Amniotic stem cell (primary cell): ENCODE measurements around the gene XAGE1A.
"Not testable (repeated sequence)": the region's sequence is repeated elsewhere in the genome, so short reads cannot be mapped to it uniquely, and the experiment has no call there.

Experiments used
- DNase-seq: peaks from one replicate; lab custom pipeline; 2025; lab: John Stamatoyannopoulos, UW

Gene XAGE1A, protein sequence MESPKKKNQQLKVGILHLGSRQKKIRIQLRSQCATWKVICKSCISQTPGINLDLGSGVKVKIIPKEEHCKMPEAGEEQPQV

DNA sequence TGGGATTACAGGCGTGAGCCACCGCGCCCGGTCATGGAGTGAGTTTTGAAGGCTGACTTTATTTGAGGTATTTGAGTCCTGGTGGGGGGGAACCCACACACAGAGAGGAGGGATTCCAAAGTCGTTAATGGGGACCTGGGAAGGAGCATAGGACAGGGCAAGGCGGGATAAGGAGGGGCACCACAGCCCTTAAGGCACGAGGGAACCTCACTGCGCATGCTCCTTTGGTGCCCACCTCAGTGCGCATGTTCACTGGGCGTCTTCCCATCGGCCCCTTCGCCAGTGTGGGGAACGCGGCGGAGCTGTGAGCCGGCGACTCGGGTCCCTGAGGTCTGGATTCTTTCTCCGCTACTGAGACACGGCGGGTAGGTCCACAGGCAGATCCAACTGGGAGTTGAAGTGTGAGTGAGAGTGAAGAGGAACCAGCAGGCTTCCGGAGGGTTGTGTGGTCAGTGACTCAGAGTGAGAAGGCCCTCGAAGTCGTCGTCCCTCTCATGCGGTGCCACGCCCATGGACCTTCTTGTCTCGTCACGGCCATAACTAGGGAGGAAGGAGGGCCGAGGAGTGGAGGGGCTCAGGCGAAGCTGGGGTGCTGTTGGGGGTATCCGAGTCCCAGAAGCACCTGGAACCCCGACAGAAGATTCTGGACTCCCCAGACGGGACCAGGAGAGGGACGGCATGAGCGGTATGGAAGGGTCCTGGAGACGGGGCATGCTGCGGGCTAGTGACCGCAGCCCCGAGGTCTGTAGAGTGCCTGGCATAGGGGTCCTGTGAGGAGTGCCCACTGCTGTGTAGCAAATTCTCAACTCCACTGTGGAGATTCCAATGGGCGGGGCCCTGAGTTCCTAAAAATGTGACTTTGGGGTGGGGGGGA is at the start of gene XAGE1A:
TSS of gene XAGE1A (plus strand) at position 264 of the 874 bp plus-strand sequence. CDS start 1,554 bp downstream, outside the sequence.
- DNase-seq: not testable (repeated sequence)

DNA sequence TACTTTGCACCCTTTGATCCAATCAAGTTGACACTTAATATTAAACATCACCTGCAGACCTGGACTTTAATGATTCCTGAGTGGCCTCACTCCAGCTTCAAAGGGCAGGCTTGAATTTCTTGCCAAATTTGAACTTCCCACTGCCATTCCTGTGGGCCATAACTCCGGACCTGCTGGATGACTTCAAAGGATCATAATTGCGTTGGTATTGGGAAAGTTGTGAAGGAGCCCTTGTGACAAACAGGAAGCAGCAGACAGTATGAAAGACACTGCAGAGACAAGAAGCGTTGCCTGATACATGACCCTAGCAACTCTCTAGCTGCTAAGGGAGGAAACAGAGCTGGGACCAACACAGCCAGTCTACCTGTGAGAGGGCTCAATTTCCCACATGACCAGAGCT is 43.6 kb upstream of the XAGE1A start:
- not testable (repeated sequence) for DNase-seq

DNA sequence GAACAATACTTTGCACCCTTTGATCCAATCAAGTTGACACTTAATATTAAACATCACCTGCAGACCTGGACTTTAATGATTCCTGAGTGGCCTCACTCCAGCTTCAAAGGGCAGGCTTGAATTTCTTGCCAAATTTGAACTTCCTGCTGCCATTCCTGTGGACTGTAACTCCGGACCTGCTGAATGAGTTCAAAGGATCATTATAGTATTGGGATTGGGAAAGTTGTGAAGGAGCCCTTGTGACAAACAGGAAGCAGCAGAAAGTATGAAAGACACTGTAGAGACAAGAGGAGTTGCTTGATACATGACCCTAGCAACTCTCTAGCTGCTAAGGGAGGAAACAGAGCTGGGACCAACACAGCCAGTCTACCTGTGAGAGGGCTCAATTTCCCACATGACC is 24.3 kb upstream of the XAGE1A start:
- not testable (repeated sequence) for DNase-seq

DNA sequence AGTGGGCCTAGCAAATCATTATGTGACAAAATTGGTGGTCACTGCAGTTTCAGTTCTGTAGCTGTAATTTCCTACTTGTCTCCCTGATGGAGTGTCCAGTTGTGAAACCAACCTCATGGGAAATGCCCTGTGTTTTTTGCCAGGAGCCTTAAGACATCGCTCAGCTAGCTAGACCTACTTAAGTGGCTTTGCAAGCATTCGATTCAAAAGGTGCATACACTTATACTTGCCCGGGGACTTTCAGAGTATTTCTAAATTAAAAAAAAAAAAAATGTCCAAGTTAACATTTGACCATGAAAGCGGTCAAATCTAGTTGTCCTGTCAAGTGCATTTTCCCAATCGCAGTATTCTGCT is 788 bp downstream of the XAGE1A start:
- not testable (repeated sequence) for DNase-seq

DNA sequence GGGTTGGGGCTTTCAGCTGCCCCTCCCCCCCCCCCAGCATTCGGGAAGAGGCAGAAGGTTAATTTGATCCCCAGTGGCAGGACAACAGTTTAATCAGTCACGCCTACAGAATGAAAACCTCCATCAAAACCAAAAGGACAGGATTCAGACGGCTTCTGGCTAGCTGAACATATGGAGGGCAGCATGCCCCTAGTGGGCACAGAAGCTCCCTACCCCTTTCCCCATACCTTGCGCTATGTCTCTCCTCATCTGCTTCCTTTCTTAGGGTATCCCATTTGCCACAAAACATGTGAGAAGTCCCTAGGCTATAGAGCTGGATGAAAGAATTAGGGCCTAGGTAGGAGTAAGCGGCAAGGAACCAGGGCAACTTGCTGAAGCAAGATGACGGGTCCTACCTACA is 5.8 kb downstream of the XAGE1A start:
- not testable (repeated sequence) for DNase-seq

DNA sequence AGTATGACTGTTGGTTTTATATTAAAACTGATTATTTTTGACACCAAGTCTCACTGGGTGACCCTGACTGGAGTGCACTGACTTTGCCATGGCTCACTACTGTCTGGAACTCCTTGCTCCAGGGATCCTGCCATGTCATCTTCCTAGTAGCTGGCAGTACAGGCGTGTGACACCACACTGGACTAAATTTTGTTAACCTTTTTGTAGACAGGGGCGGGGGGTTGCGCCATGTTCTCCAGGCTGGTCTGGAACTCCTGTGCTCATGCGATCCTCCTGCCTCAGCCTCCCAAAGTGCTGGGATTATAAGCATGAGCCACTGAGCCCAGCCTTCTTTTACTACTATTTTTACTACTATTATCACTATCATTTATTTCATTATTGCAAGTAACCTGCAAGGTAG is 8.9 kb downstream of the XAGE1A start:
- DNase-seq: no peak

DNA sequence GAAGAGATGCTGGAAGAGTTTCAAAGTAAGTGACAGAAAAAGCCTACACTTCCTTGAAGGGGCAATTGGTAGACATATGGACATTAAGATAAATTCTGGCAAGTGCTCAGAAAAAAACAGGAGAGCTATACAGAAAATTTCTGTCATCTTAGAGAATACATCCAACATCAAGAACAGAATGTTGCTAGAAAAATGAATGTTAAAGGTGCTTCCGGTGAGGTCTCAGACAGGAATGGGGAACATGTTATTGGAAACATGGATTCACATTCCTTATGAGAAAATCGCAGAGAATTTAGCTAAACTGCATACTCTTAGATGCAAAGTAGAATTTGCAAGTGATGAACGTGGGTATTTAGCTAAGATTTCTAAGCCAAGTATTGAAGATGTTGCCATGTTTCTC is 11.7 kb downstream of the XAGE1A start:
- DNase-seq: no peak

DNA sequence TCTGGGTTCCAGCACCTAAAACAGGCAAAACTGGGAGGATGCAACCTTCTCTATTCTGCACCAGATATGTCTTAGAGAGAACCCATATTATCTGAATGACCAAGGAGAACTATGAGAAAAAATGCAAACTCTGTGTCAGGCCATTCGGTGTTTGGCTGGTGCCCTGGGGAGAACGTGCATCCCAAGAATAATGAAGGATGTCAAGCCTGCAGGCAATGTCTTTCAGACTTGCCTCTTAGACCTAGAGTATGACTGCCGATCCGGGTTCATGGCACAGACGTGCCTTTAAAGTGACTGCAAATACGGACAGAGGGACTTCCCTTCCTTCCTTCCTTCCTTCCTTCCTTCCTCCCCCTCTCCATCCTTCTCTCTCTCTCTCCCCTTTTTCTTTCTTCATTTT is 14.3 kb downstream of the XAGE1A start:
- no peak for DNase-seq

DNA sequence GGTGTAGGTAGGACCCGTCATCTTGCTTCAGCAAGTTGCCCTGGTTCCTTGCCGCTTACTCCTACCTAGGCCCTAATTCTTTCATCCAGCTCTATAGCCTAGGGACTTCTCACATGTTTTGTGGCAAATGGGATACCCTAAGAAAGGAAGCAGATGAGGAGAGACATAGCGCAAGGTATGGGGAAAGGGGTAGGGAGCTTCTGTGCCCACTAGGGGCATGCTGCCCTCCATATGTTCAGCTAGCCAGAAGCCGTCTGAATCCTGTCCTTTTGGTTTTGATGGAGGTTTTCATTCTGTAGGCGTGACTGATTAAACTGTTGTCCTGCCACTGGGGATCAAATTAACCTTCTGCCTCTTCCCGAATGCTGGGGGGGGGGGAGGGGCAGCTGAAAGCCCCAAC is 15.5 kb downstream of the XAGE1A start:
- DNase-seq: not testable (repeated sequence)

DNA sequence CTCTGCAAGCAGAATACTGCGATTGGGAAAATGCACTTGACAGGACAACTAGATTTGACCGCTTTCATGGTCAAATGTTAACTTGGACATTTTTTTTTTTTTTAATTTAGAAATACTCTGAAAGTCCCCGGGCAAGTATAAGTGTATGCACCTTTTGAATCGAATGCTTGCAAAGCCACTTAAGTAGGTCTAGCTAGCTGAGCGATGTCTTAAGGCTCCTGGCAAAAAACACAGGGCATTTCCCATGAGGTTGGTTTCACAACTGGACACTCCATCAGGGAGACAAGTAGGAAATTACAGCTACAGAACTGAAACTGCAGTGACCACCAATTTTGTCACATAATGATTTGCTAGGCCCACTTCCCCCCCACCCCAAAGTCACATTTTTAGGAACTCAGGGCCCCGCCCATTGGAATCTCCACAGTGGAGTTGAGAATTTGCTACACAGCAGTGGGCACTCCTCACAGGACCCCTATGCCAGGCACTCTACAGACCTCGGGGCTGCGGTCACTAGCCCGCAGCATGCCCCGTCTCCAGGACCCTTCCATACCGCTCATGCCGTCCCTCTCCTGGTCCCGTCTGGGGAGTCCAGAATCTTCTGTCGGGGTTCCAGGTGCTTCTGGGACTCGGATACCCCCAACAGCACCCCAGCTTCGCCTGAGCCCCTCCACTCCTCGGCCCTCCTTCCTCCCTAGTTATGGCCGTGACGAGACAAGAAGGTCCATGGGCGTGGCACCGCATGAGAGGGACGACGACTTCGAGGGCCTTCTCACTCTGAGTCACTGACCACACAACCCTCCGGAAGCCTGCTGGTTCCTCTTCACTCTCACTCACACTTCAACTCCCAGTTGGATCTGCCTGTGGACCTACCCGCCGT is 20.7 kb downstream of the XAGE1A start:
- not testable (repeated sequence) for DNase-seq

DNA sequence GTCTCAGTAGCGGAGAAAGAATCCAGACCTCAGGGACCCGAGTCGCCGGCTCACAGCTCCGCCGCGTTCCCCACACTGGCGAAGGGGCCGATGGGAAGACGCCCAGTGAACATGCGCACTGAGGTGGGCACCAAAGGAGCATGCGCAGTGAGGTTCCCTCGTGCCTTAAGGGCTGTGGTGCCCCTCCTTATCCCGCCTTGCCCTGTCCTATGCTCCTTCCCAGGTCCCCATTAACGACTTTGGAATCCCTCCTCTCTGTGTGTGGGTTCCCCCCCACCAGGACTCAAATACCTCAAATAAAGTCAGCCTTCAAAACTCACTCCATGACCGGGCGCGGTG is 21.3 kb downstream of the XAGE1A start, which contains the start of gene XAGE1B:
TSS of gene XAGE1B (minus strand) at position 77 of the 339 bp plus-strand sequence. CDS start 1,536 bp downstream, outside the sequence.
- not testable (repeated sequence) for DNase-seq

DNA sequence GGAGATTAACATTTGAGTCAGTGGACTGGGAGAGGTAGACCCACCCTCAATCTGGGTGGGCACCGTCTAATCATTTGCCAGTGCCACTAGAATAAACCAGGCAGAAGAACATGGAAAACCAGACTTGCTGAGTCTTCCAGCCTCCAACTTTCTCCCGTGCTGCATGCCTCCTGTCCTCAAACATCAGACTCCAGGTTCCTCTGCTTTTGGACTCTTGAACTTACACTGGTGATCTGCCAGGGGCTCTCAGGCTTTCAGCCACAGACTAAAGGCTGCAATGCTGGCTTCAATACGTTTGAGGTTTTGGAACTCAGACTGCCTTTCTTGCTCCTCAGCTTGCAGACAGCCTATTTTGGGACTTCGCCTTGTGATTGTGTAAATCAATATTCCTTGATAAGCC is 45.4 kb downstream of the XAGE1A start:
- DNase-seq: not testable (repeated sequence)

DNA sequence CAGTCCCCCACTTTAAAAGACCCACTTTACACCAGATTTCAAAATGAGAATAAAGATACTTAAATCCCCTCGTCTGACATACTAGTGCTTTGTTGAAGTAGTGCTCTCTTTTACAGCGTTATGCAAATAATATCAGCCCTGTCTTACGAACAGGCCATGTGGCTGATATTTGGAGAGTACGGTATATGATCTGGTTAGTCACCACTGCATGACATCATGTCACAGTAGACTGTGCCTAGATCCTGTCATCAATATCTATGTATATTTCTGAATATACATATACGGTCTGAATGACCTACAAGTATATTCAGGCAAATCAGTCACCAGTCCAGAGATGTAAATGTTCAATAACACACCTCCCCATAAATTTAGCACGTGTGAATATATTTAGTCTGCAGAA is 46.7 kb downstream of the XAGE1A start:
- no peak for DNase-seq

DNA sequence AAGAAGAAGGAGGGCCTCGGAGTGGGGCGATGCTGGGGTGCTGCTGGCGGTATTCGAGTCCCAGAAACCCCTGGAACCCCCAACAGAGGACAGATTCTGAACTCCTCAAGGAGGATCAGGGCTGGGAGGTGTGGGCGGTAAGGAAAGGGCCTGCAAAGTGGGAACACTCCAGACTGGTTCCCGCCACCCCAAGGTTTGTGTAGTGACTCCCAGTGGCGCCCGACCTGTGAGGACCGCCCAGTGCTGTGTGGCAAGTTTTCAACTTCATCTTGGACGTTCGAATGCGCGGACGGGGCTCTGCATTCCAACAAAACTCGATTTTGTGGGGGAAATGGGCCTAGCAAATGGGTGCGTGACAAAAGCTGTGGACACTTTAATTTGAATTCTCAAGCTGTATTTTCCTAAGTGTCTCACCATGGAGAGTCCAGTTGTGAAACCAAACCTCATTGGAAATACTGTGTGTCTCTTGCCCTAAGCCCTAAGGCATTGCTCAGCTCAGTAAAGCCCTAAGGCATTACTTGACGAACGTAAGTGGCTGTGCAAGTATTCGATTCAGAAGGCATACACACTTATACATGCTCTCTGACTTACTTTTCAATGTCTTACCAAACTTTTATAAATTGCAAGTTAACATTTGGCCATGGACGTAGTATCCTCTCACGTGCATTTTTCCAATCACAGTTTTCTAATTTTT is 48.7 kb downstream of the XAGE1A start:
- no peak for DNase-seq

DNA sequence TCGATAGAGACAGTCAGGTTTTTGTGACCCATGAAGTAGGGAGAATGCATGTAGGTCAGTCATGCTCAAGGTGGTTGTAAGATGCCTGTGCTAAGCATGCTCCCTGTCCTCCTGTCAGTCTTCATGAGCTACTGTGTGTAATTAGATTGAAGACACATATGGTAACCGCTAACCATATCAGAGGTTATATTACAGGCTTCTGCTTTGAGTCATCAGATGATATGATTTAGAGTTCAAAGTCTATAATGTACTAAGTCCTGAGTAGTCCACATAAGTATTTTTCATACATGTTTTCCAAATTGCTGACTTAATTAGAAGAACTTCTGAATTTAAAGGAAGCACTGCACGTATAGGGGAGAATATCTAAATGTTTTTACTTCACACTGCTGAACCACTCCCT is 53.2 kb downstream of the XAGE1A start:
- not testable (repeated sequence) for DNase-seq
